GM12874 (cell line): ENCODE measurements around the gene CFAP20DC.

Experiments used
- CTCF ChIP-seq: IDR thresholded peaks from 2 replicates; pipeline ENCODE4 v1.5.1; 2011; ENCODE audit warnings: low read depth, mild to moderate bottlenecking, control low read depth, low read length, moderate library complexity; ENCODE audit not compliant: insufficient read depth

The CFAP20DC gene

GRCh38 chr3:58697561-58697960 lies 352.3 kb downstream of the CFAP20DC start:
- no peak for TF ChIP-seq CTCF

- TF ChIP-seq CTCF = no peak
Measured at GRCh38 chr3:58696093-58696492, 353.7 kb downstream of the CFAP20DC start.

GRCh38 chr3:58693940-58694850 lies 355.6 kb downstream of the CFAP20DC start:
- TF ChIP-seq CTCF = no peak

- no peak for TF ChIP-seq CTCF
Measured at GRCh38 chr3:58692484-58692883, 357.3 kb downstream of the CFAP20DC start.
